HepG2 (cell line): ENCODE measurements around the gene HMGN4. TPM values are rescaled to one million over a fixed set of nuclear protein-coding genes. Genes with fewer than 3 reads are reported as not detected.

Experiments
- ARID5B ChIP-seq: IDR thresholded peaks from 2 replicates; pipeline ENCODE4 v1.4.0; 2020; ENCODE audit warnings: mild to moderate bottlenecking, missing genetic modification reagents
- CBX2 ChIP-seq, 2 experiments: fragments of 200-600 bp in 1 of 2; sonication (generic); formaldehyde crosslinking in 1 of 2; IDR thresholded peaks; 2 replicates each; pipeline versions ENCODE4 v1.7.0 to v1.8.1; 2018 to 2022; ENCODE audit warnings: low read depth in 2 of 2, low read length in 1 of 2, mild to moderate bottlenecking in 1 of 2, missing genetic modification reagents in 1 of 2
- DR1 ChIP-seq: sonication (generic); formaldehyde crosslinking; IDR thresholded peaks from 2 replicates; pipeline ENCODE4 v1.8.0; 2021; ENCODE audit warnings: mild to moderate bottlenecking, missing genetic modification reagents, inconsistent platforms
- FOXA3 ChIP-seq: IDR thresholded peaks from 2 replicates; pipeline ENCODE4 v1.6.1; 2016; ENCODE audit warnings: missing genetic modification reagents, missing compliant biosample characterization
- HMGXB4 ChIP-seq, 2 experiments: sonication (generic) in 1 of 2; formaldehyde crosslinking in 1 of 2; IDR thresholded peaks; 2 replicates each; pipeline versions ENCODE4 v1.4.0 to v1.6.1; 2018 to 2020; ENCODE audit warnings: missing genetic modification reagents in 2 of 2, borderline replicate concordance in 1 of 2, low read depth in 1 of 2, mild to moderate bottlenecking in 1 of 2, missing biosample characterization in 1 of 2
- KDM5B ChIP-seq: sonication (generic); formaldehyde crosslinking; IDR thresholded peaks from 2 replicates; pipeline ENCODE4 v1.4.0; 2020; ENCODE audit warnings: missing genetic modification reagents, mild to moderate bottlenecking, borderline replicate concordance
- KLF13 ChIP-seq: sonication (generic); formaldehyde crosslinking; IDR thresholded peaks from 2 replicates; pipeline ENCODE4 v1.4.0; 2020; ENCODE audit warnings: mild to moderate bottlenecking, missing genetic modification reagents
- MYNN ChIP-seq: sonication (generic); formaldehyde crosslinking; IDR thresholded peaks from 2 replicates; pipeline ENCODE4 v1.4.0; 2020; ENCODE audit warnings: mild to moderate bottlenecking, low read depth, missing genetic modification reagents
- RARA ChIP-seq: IDR thresholded peaks from 2 replicates; pipeline ENCODE4 v1.6.1; 2016; ENCODE audit warnings: missing genetic modification reagents, missing compliant biosample characterization
- RFX1 ChIP-seq: fragments of 450-650 bp; IDR thresholded peaks from 2 replicates; pipeline ENCODE4 v1.6.1; 2017
- TARDBP ChIP-seq: sonication (generic); formaldehyde crosslinking; IDR thresholded peaks from 2 replicates; pipeline ENCODE4 v1.8.0; 2022; ENCODE audit warnings: mild to moderate bottlenecking, missing genetic modification reagents
- THAP7 ChIP-seq: sonication (generic); formaldehyde crosslinking; IDR thresholded peaks from 2 replicates; pipeline ENCODE4 v1.8.1; 2023; ENCODE audit warnings: mild to moderate bottlenecking, missing genetic modification reagents
- ZMYM4 ChIP-seq: sonication (generic); formaldehyde crosslinking; IDR thresholded peaks from 2 replicates; pipeline ENCODE4 v1.8.1; 2023; ENCODE audit warnings: mild to moderate bottlenecking, missing genetic modification reagents
- ZNF367 ChIP-seq: sonication (generic); formaldehyde crosslinking; IDR thresholded peaks from 2 replicates; pipeline ENCODE4 v1.4.0; 2020; ENCODE audit warnings: missing genetic modification reagents, borderline replicate concordance
- ZNF563 ChIP-seq: sonication (generic); formaldehyde crosslinking; IDR thresholded peaks from 2 replicates; pipeline ENCODE4 v1.8.0; 2022; ENCODE audit warnings: mild to moderate bottlenecking, moderate library complexity, missing genetic modification reagents
- ZNF672 ChIP-seq: sonication (generic); formaldehyde crosslinking; IDR thresholded peaks from 2 replicates; pipeline ENCODE4 v1.8.1; 2022; ENCODE audit warnings: missing genetic modification reagents
- polyA plus RNA-seq, 8 experiments: library from polyadenylated mRNA; depleted of rRNA in 3 of 8; stranded (reverse) in 7 of 8; unstranded in 1 of 8; fragments of >200 nt; fragmentation: Illumina TruSeq in 4 of 8; extraction: Trizol in 4 of 8; gene quantifications; 2 replicates each; pipeline versions ENCODE4 v1.2.1 to v1.2.3, GENCODE V29; 2011 to 2016; ENCODE audit warnings: low read depth in 4 of 8, missing spikeins in 1 of 8, mixed read lengths in 1 of 8; ENCODE audit not compliant: insufficient read depth in 1 of 8
- total RNA-seq, 5 experiments: library from RNA; depleted of rRNA; stranded (reverse); fragments of >200 nt; fragmentation: Illumina TruSeq; extraction: Trizol; gene quantifications; 2 replicates each; pipeline ENCODE4 v1.2.3, GENCODE V29; 2016; ENCODE audit warnings: low read depth in 1 of 5
- TF ChIP-seq, protein P1 (sequence below): sonication (generic); formaldehyde crosslinking; IDR thresholded peaks from 2 replicates; pipeline ENCODE4 v1.5.0; 2020; ENCODE audit warnings: missing genetic modification reagents, mild to moderate bottlenecking, borderline replicate concordance
- TF ChIP-seq, protein P2 (sequence below): sonication (generic); formaldehyde crosslinking; IDR thresholded peaks from 2 replicates; pipeline ENCODE4 v1.4.0; 2020; ENCODE audit warnings: missing genetic modification reagents

HMGN4 gene
- total and polyA plus RNA-seq, 2 of the 13 experiments (the other 11 are each of a cell fraction or from before 2014, with no cell fraction given): 39.9 to 52.1 TPM

DNA sequence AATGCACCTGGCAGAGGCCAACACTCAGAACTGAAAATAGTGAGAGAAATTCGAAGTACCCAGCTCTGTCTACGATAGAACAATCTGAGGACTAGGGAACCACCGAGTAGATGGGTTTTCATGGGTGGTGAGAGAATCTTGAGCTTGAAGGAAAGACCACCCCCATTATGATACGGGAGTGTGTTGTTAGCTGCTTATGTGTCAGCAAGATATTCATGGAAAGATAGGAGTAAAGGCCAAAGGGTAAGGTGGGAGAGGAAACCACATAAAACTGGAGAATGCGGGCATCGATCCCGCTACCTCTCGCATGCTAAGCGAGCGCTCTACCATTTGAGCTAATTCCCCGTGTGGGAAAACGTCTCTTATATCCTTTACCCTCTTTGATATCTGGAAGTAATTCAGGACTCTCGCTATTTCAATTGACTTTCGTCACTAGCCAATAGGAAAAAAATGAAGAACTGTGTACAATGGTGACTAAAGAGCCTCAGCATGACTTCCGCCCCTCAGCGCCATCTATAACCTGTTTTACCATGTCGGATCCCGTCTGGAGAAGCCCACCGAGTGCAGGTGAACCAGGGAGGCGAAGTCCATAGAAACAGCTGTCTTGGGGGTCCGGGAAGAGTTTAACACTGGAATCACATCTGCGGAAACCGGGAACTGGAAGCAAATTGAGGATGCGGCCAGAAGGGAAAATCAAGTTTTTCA lies 33.6 kb downstream of the HMGN4 start (continued):
- TF ChIP-seq, protein P1, sequence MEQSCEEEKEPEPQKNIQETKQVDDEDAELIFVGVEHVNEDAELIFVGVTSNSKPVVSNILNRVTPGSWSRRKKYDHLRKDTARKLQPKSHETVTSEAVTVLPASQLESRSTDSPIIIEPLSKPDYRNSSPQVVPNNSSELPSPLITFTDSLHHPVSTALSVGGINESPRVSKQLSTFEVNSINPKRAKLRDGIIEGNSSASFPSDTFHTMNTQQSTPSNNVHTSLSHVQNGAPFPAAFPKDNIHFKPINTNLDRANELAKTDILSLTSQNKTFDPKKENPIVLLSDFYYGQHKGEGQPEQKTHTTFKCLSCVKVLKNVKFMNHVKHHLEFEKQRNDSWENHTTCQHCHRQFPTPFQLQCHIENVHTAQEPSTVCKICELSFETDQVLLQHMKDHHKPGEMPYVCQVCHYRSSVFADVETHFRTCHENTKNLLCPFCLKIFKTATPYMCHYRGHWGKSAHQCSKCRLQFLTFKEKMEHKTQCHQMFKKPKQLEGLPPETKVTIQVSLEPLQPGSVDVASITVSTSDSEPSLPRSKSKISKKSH (CRISPR knock-in tag): no peak
- TF ChIP-seq HMGXB4 (CRISPR knock-in tag; IDR thresholded peaks at IDR 0.05; ENCODE audit: borderline replicate concordance in 1 of 2, low read depth in 1 of 2) (peak; percentile 99 to 100), TARDBP (CRISPR knock-in tag) (peak; percentile 71; the same call in 1 of the 2 replicates), DR1 (CRISPR knock-in tag) (peak; percentile 94), MYNN (CRISPR knock-in tag) (0 out of 2 replicates have a peak, but pooled peaks have one; percentile 67), FOXA3 (CRISPR knock-in tag) (peak; percentile 87), KDM5B (no peak), THAP7 (CRISPR knock-in tag) (no peak), CBX2 (IDR thresholded peaks at IDR 0.05; ENCODE audit: low read depth, low read length) (no peak), CBX2 (CRISPR knock-in tag; IDR thresholded peaks at IDR 0.05; ENCODE audit: low read depth) (no peak), ZMYM4 (CRISPR knock-in tag) (peak; percentile 74), ZNF672 (CRISPR knock-in tag) (no peak), RARA (peak; percentile 60), ZNF563 (CRISPR knock-in tag) (no peak), ARID5B (CRISPR knock-in tag) (peak; percentile 93), KLF13 (CRISPR knock-in tag) (no peak), RFX1 (no peak), ZNF367 (CRISPR knock-in tag) (no peak)
- TF ChIP-seq, protein P2, sequence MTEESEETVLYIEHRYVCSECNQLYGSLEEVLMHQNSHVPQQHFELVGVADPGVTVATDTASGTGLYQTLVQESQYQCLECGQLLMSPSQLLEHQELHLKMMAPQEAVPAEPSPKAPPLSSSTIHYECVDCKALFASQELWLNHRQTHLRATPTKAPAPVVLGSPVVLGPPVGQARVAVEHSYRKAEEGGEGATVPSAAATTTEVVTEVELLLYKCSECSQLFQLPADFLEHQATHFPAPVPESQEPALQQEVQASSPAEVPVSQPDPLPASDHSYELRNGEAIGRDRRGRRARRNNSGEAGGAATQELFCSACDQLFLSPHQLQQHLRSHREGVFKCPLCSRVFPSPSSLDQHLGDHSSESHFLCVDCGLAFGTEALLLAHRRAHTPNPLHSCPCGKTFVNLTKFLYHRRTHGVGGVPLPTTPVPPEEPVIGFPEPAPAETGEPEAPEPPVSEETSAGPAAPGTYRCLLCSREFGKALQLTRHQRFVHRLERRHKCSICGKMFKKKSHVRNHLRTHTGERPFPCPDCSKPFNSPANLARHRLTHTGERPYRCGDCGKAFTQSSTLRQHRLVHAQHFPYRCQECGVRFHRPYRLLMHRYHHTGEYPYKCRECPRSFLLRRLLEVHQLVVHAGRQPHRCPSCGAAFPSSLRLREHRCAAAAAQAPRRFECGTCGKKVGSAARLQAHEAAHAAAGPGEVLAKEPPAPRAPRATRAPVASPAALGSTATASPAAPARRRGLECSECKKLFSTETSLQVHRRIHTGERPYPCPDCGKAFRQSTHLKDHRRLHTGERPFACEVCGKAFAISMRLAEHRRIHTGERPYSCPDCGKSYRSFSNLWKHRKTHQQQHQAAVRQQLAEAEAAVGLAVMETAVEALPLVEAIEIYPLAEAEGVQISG (CRISPR knock-in tag): peak; percentile 44; the same call in 1 of the 2 replicates
